NCI-H2029 treated with DMSO at 0.1 percent for 48 hours (cell line): Measurements from ENCODE around the gene WNK1.
"Not testable (repeated sequence)": the region's sequence is repeated elsewhere in the genome, so short reads cannot be mapped to it uniquely, and the experiment has no call there.

Source experiments
- DNase-seq: peaks from one replicate; lab custom pipeline; 2025; lab: John Stamatoyannopoulos, UW

Gene WNK1

DNA sequence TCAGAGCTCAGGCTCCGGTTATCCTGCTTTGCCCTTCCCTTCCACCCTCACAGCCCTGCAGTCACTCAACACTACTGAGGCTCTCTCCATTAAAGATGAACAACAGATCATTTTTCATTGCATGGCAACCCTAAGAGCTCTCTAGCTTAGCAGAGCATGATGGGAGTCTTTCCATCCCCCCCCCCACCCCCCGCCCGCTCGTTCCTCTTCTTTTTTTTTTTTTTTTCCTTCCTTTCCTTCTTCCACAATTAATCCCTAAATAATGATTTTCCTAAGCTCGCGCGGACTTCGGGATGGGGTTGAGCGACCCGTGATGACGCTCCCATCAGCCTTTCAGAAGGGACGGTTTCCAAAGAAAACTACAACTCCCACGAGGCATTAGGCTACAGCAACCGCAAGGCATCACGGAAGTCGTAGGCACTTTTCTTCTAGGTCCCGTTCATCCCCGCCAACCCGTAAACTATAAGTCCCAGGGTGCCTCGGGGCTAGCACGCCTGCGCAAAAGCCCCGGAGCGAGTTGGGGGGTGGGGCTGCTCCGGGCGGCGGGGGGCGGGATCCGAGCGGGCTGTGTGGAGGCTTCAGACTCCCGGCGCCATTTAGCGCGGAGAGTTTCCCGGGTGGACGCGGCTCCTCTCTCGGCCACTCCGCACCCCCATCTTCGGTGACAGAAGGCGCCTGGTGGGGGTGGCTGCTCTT, at the start of gene WNK1:
Gene WNK1, plus strand, starts transcription at position 581 of the 696 bp plus-strand sequence. CDS start 987 bp downstream, outside the sequence.
- peak; percentile 92 for DNase-seq

DNA sequence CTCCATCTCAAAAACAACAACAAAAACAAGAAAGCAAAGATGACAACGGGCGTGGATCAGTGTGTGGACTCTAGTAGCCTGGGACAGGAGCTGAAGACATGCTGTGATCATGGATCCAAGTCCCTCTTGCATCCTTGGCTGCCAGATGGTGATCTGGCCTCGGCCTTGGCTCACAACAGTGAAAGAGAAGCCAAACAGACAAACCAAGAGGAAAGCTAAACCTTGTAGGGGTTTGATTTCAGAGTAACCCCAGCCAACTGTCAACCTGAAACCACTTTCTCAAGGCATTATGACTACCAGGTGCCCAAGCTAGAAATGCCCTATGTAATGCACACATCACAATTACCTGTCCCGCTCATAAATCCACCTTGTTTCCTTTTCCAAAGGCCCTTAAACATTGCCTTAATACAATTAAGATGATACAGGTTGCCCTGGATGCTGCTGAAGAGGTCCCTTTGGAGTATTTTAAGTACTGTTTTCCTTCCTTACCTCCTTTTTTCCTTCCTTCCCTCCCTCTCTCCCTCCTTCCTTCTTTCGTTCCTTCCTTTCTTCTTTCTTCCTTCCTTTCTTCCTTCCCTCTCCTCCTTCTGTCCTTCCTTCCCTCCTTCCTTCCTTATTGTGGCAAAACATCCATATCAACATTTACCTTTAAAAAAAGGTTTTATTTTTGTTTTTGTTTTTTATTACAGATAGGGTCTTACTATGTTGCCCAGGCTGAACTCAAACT, 47.7 kb upstream of the WNK1 start:
- DNase-seq = no peak

DNA sequence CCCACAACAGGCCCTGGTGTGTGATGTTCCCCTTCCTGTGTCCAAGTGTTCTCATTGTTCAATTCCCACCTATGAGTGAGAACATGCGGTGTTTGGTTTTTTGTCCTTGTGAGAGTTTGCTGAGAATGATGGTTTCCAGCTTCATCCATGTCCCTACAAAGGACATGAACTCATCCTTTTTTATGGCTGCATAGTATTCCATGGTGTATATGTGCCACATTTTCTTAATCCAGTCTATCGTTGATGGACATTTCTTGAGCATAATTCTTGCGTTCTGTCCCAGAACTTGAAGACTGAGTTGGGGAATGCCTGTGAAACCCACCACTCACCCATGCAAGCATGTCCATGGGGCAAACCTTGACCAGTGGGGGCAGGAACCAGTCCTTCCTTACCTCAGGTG, 44.3 kb upstream of the WNK1 start:
- DNase-seq = not testable (repeated sequence)

DNA sequence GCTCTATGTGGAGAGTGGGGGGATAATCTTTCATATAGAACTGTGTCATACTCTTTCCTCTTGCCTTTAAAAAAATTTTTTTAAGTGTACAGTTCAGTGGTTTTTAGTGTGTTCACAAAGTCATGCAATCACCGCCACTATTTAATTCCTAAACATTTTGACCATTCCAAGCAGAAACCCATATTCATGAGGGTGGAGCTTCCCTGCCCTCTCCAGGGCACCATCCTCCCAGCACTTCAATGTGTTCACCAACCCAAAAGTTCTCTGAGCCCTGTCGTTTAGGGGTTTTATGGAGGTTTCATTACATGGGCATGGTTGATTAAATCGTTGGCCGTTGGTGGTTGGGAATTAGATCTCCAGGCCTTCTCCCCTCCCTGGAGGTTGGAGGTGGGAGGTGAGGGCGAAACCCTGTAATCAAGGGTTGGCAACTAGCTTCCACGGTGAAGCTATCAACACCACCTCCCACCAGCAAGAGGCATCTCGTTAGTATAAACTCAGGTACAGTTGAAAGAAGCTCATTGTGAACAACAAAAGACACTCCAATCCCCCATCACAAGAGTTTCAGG, 42.8 kb upstream of the WNK1 start:
- no peak for DNase-seq

DNA sequence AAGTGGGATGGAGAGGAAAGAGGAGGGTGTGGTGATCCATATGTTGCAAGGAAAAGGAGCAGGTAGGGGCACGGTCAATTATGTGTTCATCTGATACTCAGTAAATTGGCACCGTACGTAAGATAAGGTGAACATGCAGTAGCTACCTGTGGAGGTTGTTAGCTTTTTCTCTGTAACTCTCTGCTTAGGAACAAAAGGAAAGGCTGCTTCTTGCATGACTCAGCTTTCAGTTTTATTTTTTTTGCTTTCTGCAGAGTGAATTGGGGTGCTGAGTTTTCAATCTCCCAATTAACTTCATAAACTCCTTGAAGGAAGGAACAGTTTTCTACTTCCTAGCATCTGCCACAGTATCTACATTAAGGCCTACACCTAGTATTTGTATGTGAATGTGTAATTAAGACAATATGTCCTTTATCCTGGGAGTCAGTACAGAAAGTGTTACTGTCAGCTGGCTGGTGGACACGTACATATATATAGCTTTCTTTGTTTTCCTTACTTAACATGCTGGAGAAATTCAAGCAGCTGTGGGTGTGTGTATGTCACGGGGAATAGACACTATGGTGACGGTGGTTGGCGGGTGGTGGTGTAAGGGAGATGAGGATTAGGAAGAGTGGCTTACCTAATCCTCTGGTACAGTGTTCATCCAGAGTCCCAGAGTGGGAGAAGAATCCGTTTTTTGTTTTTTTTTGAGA, 40.1 kb upstream of the WNK1 start:
- no peak for DNase-seq

DNA sequence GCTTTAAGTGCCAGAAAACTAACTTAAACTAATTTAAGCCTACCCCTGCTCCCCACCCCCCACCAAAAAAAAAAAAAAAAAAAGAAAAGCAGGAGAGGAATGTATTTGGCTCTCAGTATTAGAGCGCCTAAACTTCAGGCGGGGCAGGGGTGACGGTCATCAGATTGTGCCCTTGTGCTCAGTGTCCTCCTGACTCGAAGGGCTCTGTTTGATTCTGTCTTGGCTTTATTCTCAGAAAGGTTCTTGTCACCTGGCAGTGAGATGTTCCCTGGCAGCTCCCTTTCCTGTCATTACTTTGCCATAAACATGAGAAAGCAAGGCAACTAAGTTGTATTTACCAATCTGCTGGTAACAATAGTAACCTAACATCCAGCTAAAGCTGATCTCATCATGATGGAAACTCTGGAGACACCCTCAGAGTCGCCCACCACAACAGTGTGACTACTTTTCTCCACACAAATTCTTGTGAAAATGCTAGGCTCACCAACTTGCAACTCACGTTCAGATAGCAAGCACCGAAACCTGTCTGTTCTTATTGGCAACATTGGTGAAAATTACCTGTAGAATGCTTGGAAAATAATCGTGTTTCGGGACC, 39.0 kb upstream of the WNK1 start:
- DNase-seq = no peak

DNA sequence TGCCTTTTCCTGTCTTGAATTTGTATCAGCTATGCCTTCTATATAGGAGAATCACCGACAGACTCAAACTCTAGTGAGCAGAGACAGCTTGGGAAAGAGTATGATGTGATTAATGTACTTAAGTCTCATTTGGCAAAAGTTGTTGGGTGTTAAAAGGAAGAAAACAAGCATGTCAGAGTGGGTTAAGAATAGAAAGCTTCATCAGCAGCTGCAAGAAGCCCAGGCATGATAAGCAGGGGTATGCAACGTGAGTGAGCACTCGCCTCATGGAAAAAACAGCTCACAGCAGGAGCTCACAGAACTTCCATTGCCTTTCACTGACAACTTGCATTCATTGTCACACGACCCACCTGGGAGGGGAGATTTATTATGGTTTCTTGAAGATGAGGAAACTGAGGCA, 35.9 kb upstream of the WNK1 start:
- DNase-seq = no peak

DNA sequence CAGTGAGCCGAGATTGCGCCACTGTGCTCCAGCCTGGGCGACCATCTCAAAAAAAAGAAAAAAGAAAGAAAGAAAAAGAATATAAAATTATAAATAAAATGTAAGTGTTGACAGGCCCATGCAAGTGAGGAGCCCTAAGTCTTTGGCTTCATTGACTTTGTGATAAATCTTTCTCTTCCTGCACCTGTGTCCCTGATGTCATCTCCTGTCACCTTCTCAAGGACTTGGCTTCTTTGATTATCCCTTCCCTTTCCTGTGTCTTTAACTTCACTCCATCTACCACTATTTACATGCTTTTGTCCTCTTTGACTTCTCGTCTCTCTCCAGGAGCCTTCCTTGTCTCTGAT, 33.6 kb upstream of the WNK1 start:
- no peak for DNase-seq

DNA sequence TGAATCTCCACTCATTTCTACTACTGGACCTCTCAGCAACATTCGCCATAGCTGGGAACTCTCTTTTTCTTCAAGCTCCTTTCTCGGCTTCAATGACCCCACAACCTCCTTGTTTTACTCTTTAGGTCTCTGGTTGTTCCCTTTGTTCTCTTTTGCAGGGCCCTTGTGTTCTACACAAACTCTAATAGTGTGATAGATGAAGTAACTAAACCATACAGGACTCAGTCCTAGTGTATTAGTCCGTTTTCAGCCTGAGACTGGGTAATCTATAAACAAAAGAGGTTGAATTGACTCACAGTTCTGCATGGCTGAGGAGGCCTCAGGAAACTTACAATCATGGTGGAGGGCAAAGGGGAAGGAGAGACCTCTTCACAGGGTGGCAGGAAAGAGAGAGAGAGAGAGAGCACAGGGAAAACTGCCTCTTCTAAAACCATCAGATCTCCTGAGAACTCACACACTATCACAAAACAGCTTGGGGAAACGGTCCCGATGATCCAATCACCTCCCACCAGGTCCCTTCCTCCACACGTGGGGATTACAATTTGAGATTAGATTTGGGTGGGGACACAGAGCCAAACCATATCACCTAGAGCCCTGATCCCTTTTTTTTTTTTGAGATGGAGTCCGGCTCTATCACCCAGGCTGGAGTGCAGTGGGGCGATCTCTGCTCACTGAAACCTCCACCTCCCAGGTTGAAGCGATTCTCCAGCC, 32.0 kb upstream of the WNK1 start:
- no peak for DNase-seq

DNA sequence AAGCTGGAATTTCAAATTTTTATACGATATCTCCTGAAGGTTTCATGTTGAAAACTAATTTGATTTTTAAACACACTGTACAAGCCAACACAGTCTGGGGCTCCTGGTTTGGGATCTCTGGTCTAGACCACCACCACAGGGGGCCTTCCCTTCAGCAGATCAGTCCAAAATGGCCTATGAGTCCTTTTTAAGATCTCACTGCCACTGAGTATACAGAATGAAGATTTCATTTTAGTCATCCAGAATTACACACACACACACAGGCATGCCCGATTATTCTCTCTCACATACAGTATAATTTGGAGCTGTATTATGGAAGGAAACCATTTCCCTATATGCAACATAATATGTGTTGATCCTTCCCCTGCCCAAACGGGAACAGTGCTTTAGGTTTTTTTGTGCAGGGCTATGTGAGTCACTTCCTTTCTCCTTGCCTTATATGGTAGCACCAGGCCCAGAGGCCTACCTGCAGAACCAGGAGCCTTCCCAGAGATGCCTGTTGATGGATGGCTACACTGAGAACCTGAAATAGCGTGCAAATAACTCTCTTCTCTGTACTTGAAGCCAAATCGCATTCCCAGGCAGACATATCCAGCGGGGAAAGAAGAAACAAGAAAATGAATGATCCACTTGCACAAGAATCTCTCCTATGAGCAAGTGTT, 28.1 kb upstream of the WNK1 start:
- peak; percentile 23 for DNase-seq

DNA sequence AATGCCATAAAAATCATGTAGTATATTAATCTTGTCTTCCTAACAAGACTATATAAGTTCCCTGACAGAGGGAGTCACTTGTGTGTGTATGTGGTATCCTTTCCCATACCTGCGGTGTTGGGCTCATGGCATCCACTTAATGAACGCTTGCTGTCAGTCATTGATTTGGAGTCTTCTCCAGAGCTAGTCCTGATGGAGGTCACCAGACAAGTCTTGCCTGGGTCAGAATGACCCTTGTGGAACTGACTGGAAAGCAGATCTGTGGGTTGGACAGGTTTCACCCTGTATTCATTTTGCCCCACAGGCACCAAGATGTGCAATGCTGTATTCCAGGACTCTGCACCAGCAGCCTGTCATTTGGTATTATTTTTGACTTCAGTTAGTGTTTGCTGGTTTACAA, 27.3 kb upstream of the WNK1 start:
- DNase-seq = no peak

DNA sequence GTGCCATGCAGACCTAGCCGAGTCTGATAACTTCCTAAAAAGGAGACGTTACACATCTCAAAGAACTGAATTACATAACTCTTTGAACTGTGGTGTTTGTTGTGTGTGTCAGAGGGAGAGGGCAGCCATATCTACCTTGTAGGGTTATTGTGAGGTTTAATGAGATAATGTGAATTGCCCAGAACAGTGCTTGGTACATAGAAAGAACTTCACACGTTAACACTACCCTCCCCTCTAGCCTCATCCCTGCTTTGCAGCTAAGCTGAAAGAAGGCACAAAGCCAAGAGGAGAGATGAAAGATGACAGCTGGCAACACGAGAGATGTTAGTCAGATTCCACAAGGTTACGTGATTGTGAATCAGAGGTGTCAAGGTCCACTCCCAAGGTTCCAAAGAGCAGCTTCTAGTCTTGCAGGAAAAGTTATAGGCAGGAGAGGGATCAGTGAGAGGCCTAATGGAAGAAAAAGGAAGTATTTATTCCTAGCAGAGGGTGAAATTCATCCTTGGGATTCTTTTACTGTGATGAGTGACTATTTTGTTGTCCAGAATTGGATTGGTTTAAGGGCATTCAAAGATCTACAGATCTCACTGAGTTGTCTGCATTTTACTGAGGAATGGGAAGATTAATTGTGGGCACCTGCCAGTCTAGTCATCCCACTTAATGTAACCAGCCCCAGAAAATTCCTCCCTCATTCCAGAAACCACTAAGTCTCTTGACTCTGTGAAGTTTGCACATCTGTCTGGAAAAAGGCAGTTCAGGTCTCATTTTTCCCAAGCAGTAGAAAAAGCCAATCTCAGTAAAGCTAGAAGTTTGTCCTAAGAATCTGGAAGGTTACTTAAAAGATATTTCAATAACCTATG, 25.9 kb upstream of the WNK1 start:
- no peak for DNase-seq

DNA sequence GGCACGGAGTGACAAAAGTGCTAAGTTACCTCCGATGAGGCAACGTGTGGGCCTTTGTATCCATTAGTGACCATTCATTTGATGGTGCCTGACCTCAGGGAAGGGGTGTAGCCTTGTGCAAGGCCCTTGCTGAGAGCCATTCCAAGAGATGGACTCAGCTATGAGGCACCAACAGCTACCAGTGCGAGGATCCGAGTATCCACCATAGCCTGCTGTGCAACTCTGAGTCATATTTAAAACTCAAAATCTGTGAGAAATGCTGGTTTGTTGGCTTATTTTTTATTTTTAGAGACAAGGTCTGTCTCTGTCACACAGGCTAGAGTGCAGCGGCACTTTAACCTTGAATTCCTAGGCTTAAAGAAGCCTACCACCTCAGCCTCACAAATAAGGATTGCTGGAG, 25.1 kb upstream of the WNK1 start:
- DNase-seq = no peak

DNA sequence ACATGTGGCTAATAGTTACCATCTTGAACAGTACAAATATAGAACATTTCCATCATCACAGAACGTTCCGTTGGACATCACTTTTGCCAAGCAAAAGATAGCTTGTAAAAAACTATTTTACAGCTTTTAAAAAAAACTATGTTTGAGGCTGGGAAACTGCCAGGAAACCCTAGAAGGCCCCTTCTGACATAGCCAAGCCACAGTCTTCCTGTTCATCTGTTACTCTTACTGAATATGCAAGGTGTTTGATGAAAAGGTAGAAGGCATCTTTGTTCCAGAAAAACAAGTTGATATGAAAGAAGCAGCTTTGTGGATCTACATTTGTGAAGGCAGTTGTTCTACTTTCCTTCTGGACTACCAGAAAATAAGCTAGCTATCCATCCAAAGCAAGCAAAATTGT, 23.6 kb upstream of the WNK1 start:
- no peak for DNase-seq

DNA sequence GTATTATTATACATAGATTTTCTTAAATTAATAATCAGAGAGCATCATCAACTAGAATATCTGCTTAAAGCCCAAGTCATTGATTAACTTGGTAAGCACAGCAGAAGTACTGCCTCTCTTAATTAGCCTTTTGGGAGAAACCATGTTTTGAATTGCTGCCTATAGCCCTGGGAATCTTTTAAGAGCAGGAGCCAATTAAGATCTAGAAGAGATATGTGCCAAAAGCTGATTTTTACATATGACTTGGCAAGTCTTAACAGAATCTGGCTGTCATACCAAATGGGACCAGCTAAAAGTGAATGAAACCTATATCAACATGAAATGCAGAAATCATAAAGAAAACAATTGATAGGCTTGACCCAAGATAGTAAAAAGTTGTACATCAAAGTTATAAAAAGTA, 23.2 kb upstream of the WNK1 start:
- DNase-seq = no peak

DNA sequence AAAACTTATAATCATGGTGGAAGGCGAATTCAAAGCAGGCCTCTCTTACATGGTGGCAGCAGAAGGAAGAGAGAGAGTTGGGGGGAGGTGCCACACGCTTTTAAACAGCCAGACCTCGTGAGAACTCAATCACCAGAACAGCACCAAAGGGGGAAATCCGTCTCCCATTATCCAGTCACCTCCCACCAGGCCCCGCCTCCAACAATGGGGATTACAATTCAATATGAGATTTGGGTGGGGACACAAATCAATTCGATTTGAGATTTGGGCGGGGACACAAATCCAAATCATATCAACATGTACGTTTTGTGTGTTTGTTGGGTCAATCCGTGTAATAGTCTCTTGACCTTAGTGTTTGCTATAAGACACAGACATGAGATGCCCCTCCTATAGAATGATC, 21.8 kb upstream of the WNK1 start:
- no peak for DNase-seq

DNA sequence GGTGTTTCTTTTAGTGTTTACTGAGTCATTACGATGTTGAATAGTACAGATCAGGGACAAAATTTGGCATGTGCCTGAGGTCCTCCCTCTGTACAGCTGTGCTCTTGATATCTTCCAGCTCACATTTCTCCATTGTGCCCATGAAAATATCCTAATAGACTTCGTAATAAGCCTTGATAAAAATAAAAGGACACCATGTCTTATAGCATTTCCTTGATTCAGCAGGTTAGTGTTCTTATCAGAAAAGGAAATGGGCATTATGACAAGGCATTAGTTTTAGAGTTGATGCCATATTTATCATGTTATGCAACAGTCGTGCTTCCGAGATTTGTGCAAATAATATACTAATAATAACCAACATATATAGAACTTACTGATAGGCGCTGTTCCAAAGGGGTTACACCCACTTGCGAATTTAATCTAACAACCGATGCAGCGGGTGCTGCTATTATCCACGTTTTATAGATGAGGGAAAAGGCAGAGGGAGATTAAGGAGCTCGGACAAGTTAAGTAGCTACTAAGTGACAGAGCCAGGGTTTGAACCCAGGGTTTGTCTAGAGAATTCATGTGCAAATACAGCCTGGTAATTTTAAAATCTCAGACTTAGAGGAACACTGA, 15.1 kb upstream of the WNK1 start:
- DNase-seq = no peak

DNA sequence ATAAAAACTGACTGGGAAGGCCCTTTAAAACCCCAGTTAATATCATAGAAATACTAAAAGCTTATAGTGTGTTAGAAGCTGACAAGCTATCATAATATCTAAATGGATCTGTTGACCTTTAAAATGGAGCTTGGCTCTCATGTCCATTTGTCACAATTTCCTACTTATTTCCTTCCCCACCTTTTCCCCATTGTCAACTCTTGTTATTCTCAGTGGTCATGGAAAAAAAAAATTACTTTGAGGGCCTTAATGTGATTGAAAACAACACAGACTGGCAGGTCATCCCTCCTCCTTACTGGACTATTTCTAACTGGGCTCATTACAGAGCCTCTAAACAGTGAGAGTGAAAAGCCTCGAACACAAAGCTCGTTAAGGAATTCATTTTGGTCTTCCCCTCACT, 13.7 kb upstream of the WNK1 start:
- DNase-seq = no peak

DNA sequence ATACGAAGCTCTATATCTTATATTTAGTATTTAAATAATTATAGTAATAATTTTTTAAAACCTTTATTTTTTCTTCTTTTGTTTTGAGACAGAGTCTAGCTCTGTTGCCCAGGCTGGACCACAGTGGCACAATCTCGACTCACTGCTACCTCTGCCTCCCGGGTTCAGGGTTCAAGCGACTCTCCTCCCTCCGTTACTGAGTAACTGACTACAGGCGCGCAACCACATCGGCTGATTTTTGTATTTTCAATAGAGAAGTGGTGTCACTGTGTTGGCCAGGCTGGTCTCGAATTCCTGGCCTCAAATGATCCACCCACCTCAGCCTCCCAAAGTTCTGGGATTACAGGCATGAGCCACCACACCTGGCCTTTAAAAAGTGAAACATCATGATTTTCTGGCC, 13.0 kb upstream of the WNK1 start:
- DNase-seq = no peak

DNA sequence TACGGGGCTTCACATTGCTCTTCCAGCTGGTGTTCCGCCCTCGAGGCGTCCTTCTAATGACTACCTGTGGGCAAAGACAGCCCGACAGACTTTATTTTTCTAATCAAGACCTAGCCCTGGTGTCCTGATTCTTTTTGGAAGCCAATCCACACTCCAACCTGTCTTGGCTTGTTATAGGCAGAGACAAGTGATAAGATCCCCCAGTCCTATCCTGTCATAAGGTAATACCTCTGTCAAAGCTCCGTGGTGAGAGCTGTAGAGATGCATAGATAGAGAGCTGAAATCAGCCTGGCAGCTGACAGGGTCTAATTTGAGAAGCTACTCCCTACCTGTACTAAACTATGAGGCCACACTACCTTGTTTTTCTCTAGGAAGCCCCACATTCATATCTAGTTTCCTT, 11.5 kb upstream of the WNK1 start:
- no peak for DNase-seq
